22Rv1 (cell line): ENCODE data around the gene SLC26A1.
A peak's percentile ranks its signal among the peaks of the same experiment; 100 is the strongest.

Experiments
- H3K27ac ChIP-seq: fragments of 450-650 bp; 2 replicates; pipeline ENCODE4 v1.5.1; 2017
- CTCF ChIP-seq: fragments of 450-650 bp; IDR thresholded peaks from 2 replicates; pipeline ENCODE4 v1.5.1; 2017; ENCODE audit warnings: mild to moderate bottlenecking
- ZFX ChIP-seq: fragments of 450-650 bp; IDR thresholded peaks from 2 replicates; pipeline ENCODE4 v1.6.1; 2017; ENCODE audit warnings: antibody characterized with exemption, borderline replicate concordance

Gene SLC26A1

DNA sequence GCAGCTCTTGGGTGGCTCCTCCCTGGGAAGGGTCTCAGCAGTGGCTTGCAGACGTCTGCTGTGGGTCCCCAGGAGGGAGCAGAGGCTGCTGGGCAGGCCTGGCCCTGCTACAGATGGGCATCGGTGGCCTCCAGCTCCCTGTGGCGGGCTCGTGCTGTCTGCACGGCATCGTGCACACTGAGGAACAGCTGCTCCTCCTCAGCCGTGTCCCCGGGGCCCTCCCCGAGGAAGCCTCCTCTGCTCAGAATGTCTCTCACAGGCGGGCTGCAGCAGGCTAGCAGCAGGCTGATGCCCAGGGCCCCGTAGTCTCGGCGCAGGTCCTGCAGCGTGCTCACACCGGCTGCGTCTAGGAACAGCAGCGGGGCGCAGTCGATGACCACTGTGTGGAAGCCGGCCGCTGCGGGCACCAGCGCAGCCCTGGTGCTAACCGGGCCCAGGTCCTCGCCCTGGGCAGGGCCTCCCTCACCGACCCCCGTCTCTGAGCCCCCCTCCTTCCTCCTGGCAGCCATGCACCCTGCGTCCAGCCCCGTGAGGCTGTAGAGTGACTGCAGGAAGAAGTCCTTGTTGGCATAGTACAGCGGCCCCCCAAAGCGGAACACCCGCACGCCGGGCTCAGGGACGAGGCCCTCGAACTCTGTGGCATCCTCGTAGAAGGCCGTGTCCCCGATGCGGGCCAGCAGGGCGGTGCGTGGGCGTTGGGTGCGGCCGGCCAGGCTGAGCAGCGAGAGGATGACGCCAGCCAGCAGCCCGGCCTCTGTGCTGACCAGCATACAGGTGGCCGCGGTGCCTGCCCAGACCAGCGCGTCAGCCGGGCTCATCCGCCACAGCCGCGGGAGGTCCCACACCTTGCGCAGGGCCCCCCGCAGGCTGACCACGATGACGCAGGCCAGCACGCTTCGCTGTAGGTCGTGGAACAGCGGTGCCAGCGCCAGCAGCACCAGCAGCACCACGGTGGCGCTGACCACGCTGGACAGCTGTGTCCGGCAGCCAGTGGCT, 4.2 kb downstream of the SLC26A1 start:
- no peak overlapping the region for H3K27ac ChIP-seq
- TF ChIP-seq CTCF (no peak), ZFX (no peak)

- TF ChIP-seq CTCF = no peak
- TF ChIP-seq ZFX = no peak
- H3K27ac ChIP-seq = peak overlapping the region; percentile 67
Observed at GRCh38 chr4:987624-988513, 5.3 kb downstream of the SLC26A1 start.

GRCh38 chr4:986879-987623, 6.2 kb downstream of the SLC26A1 start, which contains the start of gene IDUA:
Gene IDUA (plus strand): TSS chr4:987044. CDS start chr4:987085, 41 bp downstream.
- TF ChIP-seq CTCF (peak; percentile 66), ZFX (no peak)

GRCh38 chr4:986428-986878, 6.8 kb downstream of the SLC26A1 start:
- peak overlapping the region; percentile 67 for H3K27ac ChIP-seq
- TF ChIP-seq CTCF = no peak
- TF ChIP-seq ZFX = no peak

More at GRCh38 chr4:986879-987623, 6.2 kb downstream of the SLC26A1 start, which contains the start of gene IDUA:
- peak within 1 kb of the TSS; percentile 67 for H3K27ac ChIP-seq

DNA sequence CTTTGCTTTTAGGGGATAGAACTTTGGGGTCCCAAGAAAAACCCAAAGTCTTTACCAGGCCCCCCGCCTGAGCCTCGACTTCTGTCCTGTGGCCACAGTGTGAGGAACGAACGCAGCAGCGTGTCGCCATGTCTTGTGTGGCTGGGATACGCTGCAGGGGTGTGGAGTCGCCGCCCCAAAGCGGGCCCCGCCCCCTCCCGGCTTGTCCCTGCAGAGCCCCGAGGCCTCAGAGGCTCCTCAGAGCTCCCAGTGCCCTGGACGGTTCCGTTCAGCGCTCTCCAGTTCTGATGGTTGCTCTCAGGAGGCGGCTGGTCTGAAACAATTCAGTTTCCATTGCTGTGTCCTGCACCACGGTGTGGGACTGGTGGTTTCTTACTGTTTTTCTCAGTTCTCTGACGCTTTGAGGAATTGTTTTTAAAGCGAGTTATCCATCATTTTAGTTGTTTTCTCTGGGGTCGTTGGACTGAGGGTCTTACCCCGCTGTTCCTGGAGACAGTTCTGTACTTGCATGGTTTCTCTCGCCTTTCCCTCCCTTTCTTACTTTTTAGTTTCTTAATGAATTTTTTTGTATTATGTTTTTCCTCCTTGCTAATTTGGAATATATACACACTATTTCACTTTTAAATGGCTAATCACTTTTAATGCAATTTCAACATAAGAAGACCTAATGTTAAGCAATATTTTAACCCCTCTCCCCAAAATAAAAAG, 7.9 kb downstream of the SLC26A1 start:
- TF ChIP-seq ZFX (no peak), CTCF (no peak)
- no peak overlapping the region for H3K27ac ChIP-seq
